Activated naive CD4-positive, alpha-beta T cell treated with Interleukin-2 at 50 U/mL for 16 hours (primary cell): Measurements from ENCODE around the gene GRN.
"Not testable (repeated sequence)": the region's sequence is repeated elsewhere in the genome, so short reads cannot be mapped to it uniquely, and the experiment has no call there.

Source experiments
- DNase-seq: peaks from one replicate; pipeline ENCODE4 v3.0.0-alpha.2; 2020

Gene GRN

GRCh38 chr17:44322236-44322895, 22.7 kb upstream of the GRN start:
- no peak for DNase-seq

DNA sequence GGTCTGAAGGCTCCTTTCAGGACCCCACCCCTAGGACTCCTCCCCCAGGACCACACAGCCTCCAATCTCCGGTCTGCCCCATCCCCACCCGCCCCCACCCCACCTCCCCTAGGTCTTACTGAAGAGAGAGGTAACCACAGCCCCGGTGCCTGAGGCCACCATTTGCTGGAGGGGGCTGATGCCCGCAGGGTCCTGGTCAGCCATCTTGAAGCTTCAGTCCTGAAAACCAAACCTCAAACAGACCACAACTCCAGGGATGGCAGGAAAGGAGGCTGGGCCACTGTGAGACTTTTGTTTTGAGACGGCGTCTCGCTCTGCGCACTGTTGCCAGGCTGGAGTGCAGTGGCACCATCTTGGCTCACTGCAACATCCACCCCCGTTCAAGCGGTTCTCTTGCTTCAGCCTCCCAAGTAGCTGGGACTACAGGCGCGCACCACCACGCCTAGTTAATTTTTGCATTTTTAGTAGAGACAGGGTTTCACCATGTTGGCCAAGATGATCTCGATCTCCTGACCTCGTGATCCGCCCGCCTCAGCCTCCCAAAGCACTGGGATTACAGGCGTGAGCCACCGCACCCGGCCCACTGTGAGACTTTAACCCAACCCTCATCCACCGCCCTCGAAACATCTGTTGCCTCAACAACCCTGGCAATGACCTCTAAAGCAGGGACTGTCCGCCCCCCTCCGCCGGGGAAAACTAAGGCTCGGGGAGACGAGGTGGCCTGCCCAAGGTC, 21.6 kb upstream of the GRN start:
- DNase-seq: no peak

DNA sequence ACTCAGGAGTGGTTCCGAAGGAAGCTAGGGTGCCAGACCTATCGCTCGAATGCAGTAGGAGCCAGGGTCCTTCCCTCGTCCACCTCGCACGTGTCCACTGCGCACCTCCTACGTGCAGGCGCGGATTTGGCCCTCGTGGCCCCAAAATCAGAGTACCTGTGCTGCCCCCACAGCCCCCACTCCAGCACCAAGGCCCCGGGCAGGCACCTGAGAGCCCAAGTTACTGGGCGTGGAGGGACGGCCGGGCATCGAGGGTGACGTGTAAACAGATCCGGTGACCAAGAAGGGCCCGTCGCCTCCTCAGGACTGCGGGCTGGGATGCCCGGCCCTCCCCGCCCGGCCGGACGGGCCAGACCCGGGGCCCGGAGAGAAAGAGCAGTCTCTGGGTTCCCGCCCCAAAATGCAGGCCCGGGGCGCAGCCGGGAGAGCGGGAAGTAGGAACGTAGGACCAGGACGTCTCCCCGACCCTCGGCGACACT, 21.0 kb upstream of the GRN start:
- DNase-seq: no peak

DNA sequence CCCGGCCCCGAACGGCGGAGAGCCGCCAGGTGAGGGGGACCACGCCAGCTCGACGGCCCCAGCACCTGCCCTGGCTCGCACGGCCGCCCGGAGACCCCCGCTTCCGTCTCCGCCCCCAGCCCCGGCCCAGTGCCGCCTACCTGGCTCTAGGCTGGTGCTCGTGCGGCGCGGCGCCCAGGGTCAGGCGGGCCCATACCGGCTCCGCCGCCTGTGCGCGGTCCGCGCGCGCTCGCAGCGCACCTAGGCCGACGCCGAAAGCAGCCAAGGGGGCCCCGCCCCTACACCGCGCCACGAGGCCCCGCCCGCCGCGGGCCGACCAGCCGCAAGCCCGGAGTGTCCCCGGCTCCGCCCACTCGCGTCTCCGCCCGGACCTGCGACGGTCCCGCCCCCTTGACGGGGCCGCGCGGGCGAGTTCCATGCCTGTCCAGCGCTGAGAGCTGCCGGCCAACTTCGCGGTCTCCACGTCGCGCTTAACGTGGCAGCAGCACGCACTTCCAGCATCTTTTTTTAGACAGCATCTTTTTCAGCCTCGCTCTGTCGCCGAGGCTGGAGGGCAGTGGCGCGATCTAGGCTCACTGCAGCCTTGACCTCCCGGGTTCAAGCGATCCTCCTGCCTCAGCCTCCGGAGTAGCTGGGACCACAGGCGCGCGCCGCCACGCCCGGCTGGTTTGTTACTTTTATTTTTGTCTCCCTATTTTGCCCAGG, 20.4 kb upstream of the GRN start, which contains the start of gene SLC25A39:
Gene SLC25A39 (minus strand): TSS at position 253 of the 705 bp plus-strand sequence. CDS start 1,261 bp downstream, outside the sequence.
- peak; percentile 96 for DNase-seq

DNA sequence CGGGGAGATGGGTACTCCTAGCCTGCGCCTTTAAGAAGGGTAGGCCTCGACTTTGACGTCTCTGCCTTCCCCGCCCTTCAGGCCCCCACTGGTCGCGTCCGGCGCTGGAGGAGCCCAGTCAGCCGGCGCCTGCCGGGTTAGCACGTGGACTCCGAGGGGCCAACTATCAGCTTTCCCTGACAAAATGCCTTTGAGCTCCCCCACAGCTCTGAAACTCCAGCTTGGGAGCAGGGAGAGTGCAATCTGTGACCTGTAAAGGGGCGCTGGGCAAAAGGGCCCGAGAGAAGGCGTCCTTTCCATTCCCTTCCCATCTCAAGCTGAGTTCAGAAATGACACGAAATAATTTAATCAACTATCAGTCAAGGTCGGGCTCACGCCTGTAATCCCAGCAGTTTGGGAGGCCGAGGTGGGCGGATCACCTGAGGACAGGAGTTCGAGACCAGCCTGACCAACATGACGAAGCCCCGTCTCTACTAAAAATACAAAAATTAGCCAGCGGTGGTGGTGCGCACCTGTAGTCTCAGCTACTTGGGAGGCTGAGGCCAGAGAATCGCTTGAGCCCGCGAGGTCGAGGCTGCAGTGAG, 18.1 kb upstream of the GRN start:
- DNase-seq: peak; percentile 94

DNA sequence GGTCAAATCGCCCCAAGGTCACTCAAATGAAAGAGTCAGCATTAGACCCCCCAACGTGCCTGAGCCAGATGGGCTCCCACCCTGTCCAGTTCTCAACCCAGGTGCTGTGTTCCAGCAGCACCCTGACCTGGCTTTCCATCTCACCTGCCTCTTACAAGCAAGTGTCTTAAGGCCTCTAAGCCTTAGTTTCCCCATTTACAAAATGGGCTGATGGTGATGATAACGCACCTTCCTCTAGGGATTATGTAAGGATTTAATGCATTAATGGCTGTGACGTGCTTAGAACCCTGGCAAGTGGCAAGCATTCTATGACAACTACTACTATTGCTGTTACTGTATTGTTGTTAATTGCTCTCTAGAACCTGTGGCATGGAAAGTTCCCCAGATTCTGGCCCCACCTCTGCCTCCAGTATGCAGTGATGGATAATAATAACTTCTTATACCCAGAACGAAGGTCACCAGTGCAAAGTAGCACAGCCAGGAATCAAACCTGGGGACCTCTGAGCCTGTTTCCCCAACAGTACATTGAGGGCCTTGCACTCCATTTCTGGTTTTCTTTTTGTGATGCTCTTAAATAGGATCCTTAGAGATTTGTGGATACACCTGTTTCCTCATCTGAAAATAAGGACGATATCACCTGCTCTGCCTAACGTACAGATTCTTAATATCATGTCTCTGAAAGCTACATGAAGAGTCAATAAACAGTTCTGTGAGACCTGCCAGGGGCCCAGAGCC, 17.2 kb upstream of the GRN start:
- no peak for DNase-seq

GRCh38 chr17:44329516-44329915, 15.6 kb upstream of the GRN start:
- DNase-seq: not testable (repeated sequence)

GRCh38 chr17:44330263-44330662, 14.8 kb upstream of the GRN start:
- DNase-seq: not testable (repeated sequence)

GRCh38 chr17:44331249-44331760, 13.8 kb upstream of the GRN start:
- DNase-seq: peak; percentile 65

GRCh38 chr17:44333371-44333770, 11.7 kb upstream of the GRN start:
- DNase-seq: no peak

DNA sequence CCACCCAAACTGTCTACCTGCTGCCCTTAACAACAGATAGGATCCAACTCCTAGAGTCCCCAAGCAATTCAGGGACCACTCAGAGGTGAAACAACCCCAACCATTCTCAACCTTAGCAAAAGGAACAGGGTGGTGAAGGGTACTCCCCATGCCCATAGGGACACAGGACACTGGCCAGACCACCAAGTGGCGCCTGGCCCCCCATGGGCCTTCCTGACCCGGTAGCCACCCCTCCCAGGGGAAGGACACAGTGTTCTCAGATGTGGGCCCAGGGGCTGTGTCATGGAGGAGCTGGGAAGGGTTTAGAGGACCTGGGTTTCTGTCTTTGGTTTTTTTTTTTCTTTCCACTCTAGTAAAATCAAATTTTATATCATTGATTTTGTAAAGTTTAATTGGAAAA, 10.8 kb upstream of the GRN start:
- no peak for DNase-seq

GRCh38 chr17:44334727-44335126, 10.4 kb upstream of the GRN start:
- DNase-seq: no peak

DNA sequence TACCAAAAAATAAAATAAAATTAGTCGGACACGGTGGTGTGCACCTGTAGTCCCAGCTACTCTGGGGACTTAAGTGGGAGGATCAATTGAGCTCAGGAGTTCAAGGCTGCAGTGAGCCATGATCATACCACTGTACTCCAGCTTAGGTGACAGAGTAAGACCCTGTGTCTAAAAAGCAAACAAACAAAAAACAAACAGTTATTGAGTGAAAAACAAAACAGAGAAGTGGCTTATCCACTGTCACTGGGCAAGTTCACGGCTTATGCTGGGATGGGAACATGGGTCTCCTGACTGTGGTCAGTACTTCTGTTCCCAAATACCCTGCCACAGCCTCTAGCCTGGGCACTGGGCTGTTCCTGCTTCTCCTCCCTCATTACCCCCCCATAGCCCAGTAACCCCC, 9.5 kb upstream of the GRN start:
- DNase-seq: no peak

DNA sequence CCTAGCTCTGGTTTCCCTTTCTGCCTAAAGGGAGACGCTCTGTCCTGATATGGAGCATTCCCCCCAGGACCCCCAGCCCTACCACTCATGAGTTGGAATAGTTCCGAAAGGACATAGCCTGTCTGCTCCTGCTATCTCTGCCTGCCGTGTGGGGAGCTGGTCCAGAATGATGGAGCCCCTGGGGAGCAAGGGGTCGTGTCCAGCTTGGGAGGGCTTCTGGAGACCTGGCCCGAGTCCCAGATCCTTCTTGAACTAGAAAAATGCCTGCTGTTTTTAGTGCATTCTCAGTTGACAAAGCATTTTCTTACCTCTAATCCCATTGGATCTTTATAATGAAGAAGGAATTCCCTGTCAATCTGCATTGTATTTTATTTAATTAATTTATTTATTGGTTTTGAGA, 9.1 kb upstream of the GRN start:
- no peak for DNase-seq

DNA sequence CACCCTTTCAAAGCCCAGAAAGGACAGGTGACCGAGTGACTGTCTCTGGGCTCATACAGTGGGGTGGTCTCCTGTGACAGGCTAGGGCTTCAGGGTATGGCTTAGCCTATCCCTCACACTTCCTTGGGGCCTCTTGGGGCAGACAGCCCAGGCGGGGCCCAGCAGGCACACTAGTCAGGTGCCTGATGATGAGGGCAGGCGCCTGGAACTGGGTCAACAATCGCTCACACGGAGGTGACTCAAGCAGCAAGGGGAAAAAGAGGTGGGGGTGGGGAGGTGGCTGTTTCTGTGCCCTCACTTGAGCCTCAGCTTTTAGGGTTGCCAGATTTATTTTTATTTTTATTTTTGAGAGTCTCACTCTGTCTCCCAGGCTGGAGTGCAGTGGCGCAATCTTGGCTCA, 6.4 kb upstream of the GRN start:
- DNase-seq: peak; percentile 23

DNA sequence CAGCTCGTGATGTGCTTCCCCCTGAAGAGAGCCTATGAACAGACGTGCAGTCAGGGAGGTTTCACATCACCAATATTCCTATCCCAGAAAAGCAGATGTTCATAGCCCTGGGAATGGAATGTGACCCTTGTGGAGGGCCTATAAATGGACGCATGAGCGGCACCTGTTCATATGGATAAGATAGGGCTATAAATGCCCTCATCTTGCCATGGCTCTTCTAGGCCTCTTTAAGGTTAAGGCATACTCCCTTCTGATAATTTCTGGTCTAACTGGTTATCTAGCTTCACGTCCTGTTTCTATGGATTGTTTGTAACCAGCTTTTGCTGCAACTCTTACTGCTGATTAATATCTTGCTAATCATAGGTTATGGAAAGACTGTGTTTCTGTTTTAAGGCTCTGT, 4.5 kb upstream of the GRN start:
- DNase-seq: not testable (repeated sequence)

- DNase-seq: no peak
Measured at GRCh38 chr17:44343510-44344209, 1.4 kb upstream of the GRN start.

- peak; percentile 53 for DNase-seq
Measured at GRCh38 chr17:44345454-44346026, 438 bp downstream of the GRN start.

GRCh38 chr17:44346064-44346844, 1.2 kb downstream of the GRN start:
- no peak for DNase-seq
